Subcutaneous adipose tissue (tissue), 4 donors: ENCODE measurements around the gene SNTG2. TPM values are rescaled to one million over a fixed set of nuclear protein-coding genes. Genes with fewer than 3 reads are reported as not detected.

ENCODE experiments used
- CTCF ChIP-seq: fragments of 450-650 bp; IDR thresholded peaks from one replicate; pipeline ENCODE4 v1.5.1; 2016; ENCODE audit warnings: low read depth, mild to moderate bottlenecking, control low read depth, antibody characterized with exemption, moderate library complexity
- total RNA-seq, 4 donors: library from RNA; depleted of rRNA; stranded (reverse); fragments of >200 nt; gene quantifications; one replicate each; pipeline ENCODE4 v1.1.0, GENCODE V29; 2016

SNTG2 gene
- total RNA-seq, 4 donors from 2014 or later, result 4.2 to 17.4 (median 11.3) TPM

- TF ChIP-seq CTCF, result no peak
Observed at GRCh38 chr2:1004398-1004797, 53.7 kb downstream of the SNTG2 start.

GRCh38 chr2:1010415-1010930 is 59.8 kb downstream of the SNTG2 start:
- no peak for TF ChIP-seq CTCF

DNA sequence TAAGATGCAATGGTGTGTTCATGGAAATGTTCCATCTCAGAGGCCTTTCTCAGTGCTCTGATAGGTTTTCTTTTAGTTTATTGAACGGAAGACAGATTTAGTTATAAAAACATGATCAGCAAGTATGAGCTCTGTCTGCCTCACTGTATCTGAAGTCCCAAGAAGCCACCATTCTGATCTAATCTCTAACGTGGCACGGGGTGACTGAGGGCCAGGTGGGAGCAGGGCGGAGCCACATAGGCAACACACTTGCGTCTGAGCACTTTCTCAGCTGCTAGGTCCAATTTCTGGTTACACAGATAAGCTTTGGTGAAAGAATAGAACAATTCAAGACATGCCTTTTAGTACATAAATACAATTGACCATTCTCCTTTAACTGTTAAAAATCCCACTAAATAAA is 60.4 kb downstream of the SNTG2 start:
- no peak for TF ChIP-seq CTCF

GRCh38 chr2:1011985-1012384 is 61.3 kb downstream of the SNTG2 start:
- TF ChIP-seq CTCF, result no peak

DNA sequence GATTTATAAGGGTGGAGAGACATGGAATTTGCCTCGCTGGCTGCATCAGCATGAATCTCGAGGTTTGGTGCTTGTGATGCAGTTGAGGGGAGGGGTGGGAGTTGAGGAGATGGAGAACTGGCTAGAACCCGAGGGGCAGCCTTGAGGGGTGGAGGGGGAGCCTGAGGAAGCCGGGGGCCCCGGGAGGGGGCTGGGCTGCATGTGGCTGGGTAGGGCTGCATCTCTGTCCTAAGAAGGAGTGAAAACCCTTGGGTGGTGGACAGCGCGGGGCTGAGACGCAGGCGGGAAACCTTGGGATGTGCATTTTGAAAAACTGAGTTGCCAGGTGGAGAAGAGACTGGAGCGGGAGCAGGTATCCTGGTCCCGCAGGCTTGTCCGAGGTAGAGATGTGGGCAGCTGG is 64.2 kb downstream of the SNTG2 start:
- no peak for TF ChIP-seq CTCF

GRCh38 chr2:1016500-1016899 is 65.9 kb downstream of the SNTG2 start:
- TF ChIP-seq CTCF, result no peak

- no peak for TF ChIP-seq CTCF
Observed at GRCh38 chr2:1017827-1018226, 67.2 kb downstream of the SNTG2 start.
